Measurements from ENCODE around the gene NOX5.

The NOX5 gene

GRCh38 chr15:69038508-69038907 is 24.0 kb downstream of the NOX5 start:
- DNase-seq (ENCODE audit: low spot score) = no peak
- in situ Hi-C loops (cut with MboI; ENCODE audit: low sequenced_read_pairs, unreplicated experiment) = no loop called here
- no peak for TF ChIP-seq CTCF (IDR thresholded peaks at IDR 0.05; ENCODE audit: borderline replicate concordance, control extremely low read depth, extremely low read depth, insufficient read depth, missing control alignments)

DNA sequence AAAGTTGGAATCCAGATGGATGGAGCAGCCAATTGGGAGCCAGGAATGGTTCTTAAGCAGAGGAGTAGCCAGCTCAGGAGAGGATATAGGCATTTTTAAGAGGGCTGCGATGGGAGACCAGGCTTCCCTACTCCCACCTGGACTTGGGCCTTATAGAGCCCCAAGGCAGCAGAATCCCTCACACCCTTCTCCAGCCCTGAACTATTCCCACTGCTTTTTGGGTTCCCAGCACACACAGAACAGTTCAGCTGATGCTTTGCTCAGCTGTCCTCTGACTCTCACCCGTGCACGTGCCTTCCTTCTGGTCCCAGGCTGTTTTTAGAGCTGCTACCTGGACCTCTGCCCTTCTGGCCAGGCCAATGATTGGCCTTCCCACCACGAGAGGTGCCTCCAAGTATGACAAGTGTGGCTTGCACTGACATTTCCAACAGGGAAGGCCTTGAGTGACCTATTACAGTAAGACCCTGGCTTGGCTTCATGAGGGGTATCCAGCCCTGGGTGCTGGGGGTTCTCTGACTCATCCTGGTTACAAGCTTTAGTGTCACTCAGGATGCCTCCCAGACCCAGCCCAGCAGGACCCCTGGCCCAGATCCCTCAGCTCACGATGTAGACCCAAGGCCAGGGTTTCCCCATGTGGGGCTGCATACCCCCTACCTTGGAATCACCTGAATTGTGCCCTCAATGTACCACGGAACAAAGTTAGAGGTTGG is 25.2 kb downstream of the NOX5 start:
- in situ Hi-C loops (cut with MboI; ENCODE audit: low sequenced_read_pairs, unreplicated experiment) = no loop called here
- TF ChIP-seq CTCF (IDR thresholded peaks at IDR 0.05; ENCODE audit: borderline replicate concordance, control extremely low read depth, extremely low read depth, insufficient read depth, missing control alignments) = no peak
- no peak for DNase-seq (ENCODE audit: low spot score)

GRCh38 chr15:69042531-69042930 is 28.0 kb downstream of the NOX5 start:
- no peak for TF ChIP-seq CTCF (IDR thresholded peaks at IDR 0.05; ENCODE audit: borderline replicate concordance, control extremely low read depth, extremely low read depth, insufficient read depth, missing control alignments)
- DNase-seq (ENCODE audit: low spot score) = no peak
- in situ Hi-C loops (cut with MboI; ENCODE audit: low sequenced_read_pairs, unreplicated experiment) = no loop called here

DNA sequence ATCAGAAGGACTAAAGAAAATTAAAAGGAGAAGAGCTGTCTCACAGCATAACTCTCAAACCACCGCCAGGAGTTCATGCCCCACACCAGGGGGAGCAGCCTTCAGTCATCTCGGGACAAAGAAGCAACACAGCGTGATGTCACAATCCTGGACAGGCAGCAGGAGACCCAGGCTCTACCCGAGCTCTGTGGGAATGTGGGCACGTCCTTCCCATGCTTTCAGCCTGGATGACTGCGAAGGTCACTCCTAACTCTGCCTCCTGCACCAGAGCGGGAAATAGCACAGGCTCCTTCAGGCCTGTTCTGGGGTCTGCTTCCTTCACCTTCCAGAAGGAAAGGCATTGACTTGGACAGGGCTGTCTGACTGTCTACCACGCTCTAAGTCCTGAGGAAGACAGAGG is 31.3 kb downstream of the NOX5 start:
- DNase-seq (ENCODE audit: low spot score) = no peak
- no peak for TF ChIP-seq CTCF (IDR thresholded peaks at IDR 0.05; ENCODE audit: borderline replicate concordance, control extremely low read depth, extremely low read depth, insufficient read depth, missing control alignments)
- in situ Hi-C loops (cut with MboI; ENCODE audit: low sequenced_read_pairs, unreplicated experiment) = no loop called here

GRCh38 chr15:69046781-69047180 is 32.3 kb downstream of the NOX5 start:
- no peak for TF ChIP-seq CTCF (IDR thresholded peaks at IDR 0.05; ENCODE audit: borderline replicate concordance, control extremely low read depth, extremely low read depth, insufficient read depth, missing control alignments)
- in situ Hi-C loops (cut with MboI; ENCODE audit: low sequenced_read_pairs, unreplicated experiment) = no loop called here
- DNase-seq (ENCODE audit: low spot score) = no peak

DNA sequence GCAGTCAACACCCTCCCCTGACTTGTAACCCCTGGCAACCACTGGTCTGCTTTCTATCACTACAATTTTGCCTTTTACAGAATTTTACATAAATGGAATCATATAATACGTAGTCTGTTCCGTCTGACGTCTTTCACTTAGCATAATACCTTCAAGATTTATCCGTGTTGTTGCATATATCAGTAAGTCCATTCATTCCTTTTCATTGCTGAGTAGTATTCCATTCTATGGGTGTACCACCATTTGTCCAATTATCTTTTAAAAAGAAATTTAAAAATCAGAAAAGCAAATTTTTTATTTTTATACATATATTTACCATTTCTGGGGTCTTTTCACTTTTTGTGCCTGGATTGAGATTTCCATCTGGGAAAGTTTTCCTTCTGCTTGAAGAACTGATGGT is 35.5 kb downstream of the NOX5 start:
- in situ Hi-C loops (cut with MboI; ENCODE audit: low sequenced_read_pairs, unreplicated experiment) = loop anchor here (25.0 kb wide), 2 partner anchors 212 to 337 kb away; no protein-coding TSS in a partner anchor
- TF ChIP-seq CTCF (IDR thresholded peaks at IDR 0.05; ENCODE audit: borderline replicate concordance, control extremely low read depth, extremely low read depth, insufficient read depth, missing control alignments) = no peak
- no peak for DNase-seq (ENCODE audit: low spot score)

All from GM13976 (cell line).